ENCODE data around the gene VWF. TPM values are rescaled to one million over a fixed set of nuclear protein-coding genes. Genes with fewer than 3 reads are reported as not detected.
A peak's percentile ranks its signal among the peaks of the same experiment; 100 is the strongest.
"Not testable (repeated sequence)": the region's sequence is repeated elsewhere in the genome, so short reads cannot be mapped to it uniquely, and the experiment has no call there.

The VWF gene
- total and polyA plus RNA-seq, 9 donors = 37.9 to 278 (median 107) TPM

DNA sequence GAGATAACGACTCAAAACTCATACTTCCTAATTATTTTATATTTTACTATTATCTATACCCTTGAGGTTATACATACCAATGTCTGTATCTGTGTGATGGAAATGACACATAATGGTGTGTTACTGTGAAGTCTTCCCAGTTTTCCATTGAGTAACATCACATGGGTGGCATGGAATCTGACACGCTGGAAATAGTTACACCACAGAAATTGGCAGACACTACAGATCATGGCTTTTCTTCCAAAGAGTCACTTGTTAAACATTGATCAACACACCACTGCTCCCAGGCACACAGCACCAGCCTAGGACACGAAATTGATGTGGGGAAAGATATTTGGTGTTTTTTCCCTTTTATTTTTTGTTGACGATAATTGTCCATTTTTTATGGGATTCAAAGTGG lies 33.0 kb upstream of the VWF start:
- Histone ChIP-seq H3K4me1 (ENCODE audit: insufficient read depth) (peaks cover 2% of the 10 kb centered on the region), H3K9me3 (no peaks in the 10 kb centered on the region), H3K36me3 (no peaks in the 10 kb centered on the region), H3K27ac (no peak overlapping the region), H3K27me3 (no peaks in the 10 kb centered on the region), H3K4me3 (no peak overlapping the region)
- intact Hi-C loops (cut with DNase I) = no loop called here
- 93 to 94% (median 93%) methylated on average over 4 of the region's 4 CpGs for WGBS, 3 donors
- DNase-seq = no peak
- TF ChIP-seq POLR2A (IDR thresholded peaks at IDR 0.05) = no peak
- TF ChIP-seq, protein P1, sequence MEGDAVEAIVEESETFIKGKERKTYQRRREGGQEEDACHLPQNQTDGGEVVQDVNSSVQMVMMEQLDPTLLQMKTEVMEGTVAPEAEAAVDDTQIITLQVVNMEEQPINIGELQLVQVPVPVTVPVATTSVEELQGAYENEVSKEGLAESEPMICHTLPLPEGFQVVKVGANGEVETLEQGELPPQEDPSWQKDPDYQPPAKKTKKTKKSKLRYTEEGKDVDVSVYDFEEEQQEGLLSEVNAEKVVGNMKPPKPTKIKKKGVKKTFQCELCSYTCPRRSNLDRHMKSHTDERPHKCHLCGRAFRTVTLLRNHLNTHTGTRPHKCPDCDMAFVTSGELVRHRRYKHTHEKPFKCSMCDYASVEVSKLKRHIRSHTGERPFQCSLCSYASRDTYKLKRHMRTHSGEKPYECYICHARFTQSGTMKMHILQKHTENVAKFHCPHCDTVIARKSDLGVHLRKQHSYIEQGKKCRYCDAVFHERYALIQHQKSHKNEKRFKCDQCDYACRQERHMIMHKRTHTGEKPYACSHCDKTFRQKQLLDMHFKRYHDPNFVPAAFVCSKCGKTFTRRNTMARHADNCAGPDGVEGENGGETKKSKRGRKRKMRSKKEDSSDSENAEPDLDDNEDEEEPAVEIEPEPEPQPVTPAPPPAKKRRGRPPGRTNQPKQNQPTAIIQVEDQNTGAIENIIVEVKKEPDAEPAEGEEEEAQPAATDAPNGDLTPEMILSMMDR (IDR thresholded peaks at IDR 0.05) = no peak
- no peak for TF ChIP-seq EP300 (IDR thresholded peaks at IDR 0.05)

DNA sequence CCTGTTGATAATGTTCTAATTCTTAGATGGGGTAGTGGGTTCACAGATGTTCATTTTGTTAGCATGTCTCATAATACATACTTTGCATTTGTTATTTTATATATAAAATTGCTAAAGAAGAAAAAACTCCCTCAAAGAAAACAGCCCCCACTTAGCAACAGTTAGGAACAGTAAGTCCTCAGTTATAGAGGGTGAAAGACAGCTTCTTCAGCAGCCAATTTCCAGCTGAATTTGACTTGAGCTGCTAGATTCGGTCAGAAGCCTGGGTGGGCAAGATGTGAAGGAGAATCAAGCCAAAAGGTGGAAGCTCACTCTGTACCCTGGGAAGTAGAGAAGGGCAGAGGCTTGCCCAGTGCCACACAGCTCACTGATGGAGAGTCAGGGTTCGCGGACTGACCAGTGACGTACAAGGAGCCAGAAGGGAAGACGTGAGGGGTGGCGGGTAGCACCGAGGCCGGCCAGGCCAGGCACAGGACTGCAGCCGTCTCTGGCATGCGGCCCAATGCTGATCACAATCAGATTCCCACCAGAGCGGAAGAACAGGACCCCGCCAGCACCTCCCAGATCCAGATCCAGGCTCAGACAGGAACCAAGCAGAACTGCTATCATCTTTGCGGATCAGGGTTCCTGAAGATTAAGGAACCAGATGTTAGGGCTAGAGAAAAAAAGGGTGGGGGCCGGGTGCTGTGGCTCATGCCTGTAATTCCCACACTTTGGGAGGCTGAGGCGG lies 30.4 kb upstream of the VWF start:
- no peaks in the 10 kb centered on the region for H3K27me3 ChIP-seq
- no peaks in the 10 kb centered on the region for H3K9me3 ChIP-seq
- H3K36me3 ChIP-seq = no peaks in the 10 kb centered on the region
- no peak overlapping the region for H3K27ac ChIP-seq
- TF ChIP-seq EP300 (IDR thresholded peaks at IDR 0.05) (no peak), POLR2A (IDR thresholded peaks at IDR 0.05) (no peak)
- TF ChIP-seq, protein P1 (IDR thresholded peaks at IDR 0.05) = no peak
- peak in 1 of 5 donors; percentile 46 for DNase-seq
- intact Hi-C loops (cut with DNase I) = no loop called here
- 73 to 81% (median 75%) methylated on average over 15 of the region's 15 CpGs for WGBS, 3 donors
- no peaks in the 10 kb centered on the region for H3K4me1 ChIP-seq (ENCODE audit: insufficient read depth)
- H3K4me3 ChIP-seq = no peak overlapping the region

DNA sequence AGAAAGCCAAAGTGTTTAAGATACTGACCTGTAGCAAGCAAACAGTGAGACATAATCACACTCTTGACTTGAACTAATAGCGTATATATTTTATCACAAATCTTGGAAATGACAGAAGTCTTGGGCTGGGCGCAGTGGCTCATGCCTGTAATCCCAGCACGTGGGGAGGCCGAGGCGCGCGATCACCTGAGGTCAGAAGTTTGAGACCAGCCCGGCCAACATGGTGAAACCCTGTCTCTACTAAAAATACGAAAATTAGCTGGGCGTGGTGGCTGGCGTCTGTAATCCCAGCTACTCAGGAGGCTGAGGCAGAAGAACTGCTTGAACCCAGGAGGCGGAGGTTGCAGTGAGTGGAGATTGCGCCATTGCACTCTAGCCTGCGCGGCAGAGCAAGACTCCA lies 24.3 kb upstream of the VWF start:
- DNase-seq; intact Hi-C loops (cut with DNase I); H3K9me3 ChIP-seq: not testable (repeated sequence)

DNA sequence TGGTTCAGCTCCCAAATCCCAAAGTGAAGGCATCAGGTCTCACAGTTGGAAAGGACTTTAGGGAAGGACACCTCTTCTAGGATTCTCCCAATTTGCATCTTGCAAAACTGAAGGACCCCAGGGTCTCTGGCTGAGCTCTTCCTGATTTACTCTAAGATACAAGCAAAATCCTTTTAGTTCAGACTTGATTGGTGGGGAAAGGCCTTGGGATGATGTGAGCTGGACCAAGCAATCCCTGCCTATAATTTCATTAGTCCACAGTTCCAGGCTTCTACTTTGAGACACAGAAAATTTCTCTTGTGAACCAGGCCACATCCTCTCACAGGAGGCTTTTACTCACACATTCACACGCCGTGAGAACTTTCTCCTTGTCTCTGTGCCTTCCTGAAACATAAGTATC lies 23.6 kb upstream of the VWF start:
- intact Hi-C loops (cut with DNase I) = no loop called here

More for the DNA sequence above, 24.3 kb upstream of the VWF start:
- not testable (repeated sequence) for H3K4me3 ChIP-seq; H3K27me3 ChIP-seq; H3K36me3 ChIP-seq; H3K4me1 ChIP-seq (ENCODE audit: insufficient read depth); H3K27ac ChIP-seq
- WGBS, 3 donors = 96 to 97% (median 97%) methylated on average over 15 of the region's 15 CpGs

DNA sequence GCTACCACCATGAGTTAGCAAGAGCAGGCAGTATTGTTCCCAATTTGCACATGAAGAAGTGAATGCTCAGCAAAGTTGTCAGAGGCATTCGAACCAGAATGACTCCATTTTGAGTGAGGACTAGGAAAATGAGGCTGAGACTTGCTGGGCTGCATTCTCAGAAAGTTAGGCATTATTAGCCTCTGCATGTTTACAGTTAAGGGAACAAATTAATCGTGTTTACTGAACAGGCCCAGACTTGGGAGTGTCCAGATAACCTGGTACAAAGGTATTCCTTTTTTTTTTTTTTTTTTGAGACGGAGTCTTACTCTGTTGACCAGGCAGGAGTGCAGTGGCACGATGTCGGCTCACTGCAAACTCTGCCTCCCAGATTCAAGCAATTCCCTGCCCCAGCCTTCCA lies 22.5 kb upstream of the VWF start:
- TF ChIP-seq, protein P1 (IDR thresholded peaks at IDR 0.05) = no peak
- TF ChIP-seq POLR2A (IDR thresholded peaks at IDR 0.05) (no peak), EP300 (IDR thresholded peaks at IDR 0.05) (no peak)
- WGBS, 3 donors = 90 to 92% (median 91%) methylated on average over 5 of the region's 5 CpGs
- intact Hi-C loops (cut with DNase I) = no loop called here
- no peak for DNase-seq
- Histone ChIP-seq H3K4me1 (ENCODE audit: insufficient read depth) (no peaks in the 10 kb centered on the region), H3K27ac (no peak overlapping the region), H3K36me3 (no peaks in the 10 kb centered on the region), H3K9me3 (no peaks in the 10 kb centered on the region), H3K27me3 (no peaks in the 10 kb centered on the region), H3K4me3 (no peak overlapping the region)

More for the DNA sequence above, 23.6 kb upstream of the VWF start:
- no peak for TF ChIP-seq EP300 (IDR thresholded peaks at IDR 0.05)
- no peak for TF ChIP-seq POLR2A (IDR thresholded peaks at IDR 0.05)
- TF ChIP-seq, protein P1 (IDR thresholded peaks at IDR 0.05) = no peak
- H3K27ac ChIP-seq = no peak overlapping the region
- no peak overlapping the region for H3K4me3 ChIP-seq
- H3K36me3 ChIP-seq = no peaks in the 10 kb centered on the region
- H3K4me1 ChIP-seq (ENCODE audit: insufficient read depth) = no peaks in the 10 kb centered on the region
- H3K27me3 ChIP-seq = no peaks in the 10 kb centered on the region
- DNase-seq = no peak
- 77 to 84% (median 80%) methylated on average over 2 of the region's 2 CpGs for WGBS, 3 donors
- no peaks in the 10 kb centered on the region for H3K9me3 ChIP-seq
